ENCODE measurements around the gene ZDHHC14.

DNA sequence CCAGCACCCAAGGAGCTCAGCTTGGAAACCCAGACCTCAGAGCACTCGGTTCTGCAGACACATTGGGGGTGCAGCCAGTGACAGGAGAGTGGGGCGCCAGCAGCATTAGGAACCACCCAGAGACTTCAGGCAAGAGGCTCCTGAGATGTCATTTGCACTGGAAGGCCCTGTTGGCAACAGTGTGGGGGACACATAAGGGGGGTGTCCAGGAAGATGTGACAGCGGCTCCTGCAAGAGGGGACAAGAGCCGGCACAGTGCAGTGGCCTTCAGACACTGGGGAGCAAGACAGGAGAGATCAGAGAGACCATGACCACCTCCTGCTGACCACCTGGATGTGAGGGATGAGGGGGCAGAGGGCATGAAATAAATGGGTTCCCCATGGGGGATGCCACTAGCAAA is 235.0 kb downstream of the ZDHHC14 start:
- TF ChIP-seq CTCF (optimal IDR thresholded peaks at IDR 0.05 in 1 of 3, IDR thresholded peaks at IDR 0.05 in 1 of 3, conservative IDR thresholded peaks at IDR 0.05 in 1 of 3; ENCODE audit: extremely low read depth in 1 of 3, insufficient read depth in 2 of 3, low read length in 3 of 3) (no peak), EZH2 (IDR thresholded peaks at IDR 0.05; ENCODE audit: low read length) (no peak)
